IMR-90 (cell line): ENCODE results near the gene SFSWAP. TPM values are rescaled to one million over a fixed set of nuclear protein-coding genes. Genes with fewer than 3 reads are reported as not detected.

Experiments
- ATAC-seq: fragments of 200-7000 bp; cut with Tn5 transposase; 2 replicates; pipeline ENCODE4 v1.9.1; 2020; ENCODE audit warnings: low read depth, mild to moderate bottlenecking, moderate library complexity
- BruUV-seq: library from RNA; stranded (reverse); fragments of 400-500 nt; replicated peaks from 2 replicates; lab custom pipeline; 2021; lab: Mats Ljungman, UMichigan
- CTCF ChIA-PET: fragments of 300-600 bp; formaldehyde crosslinking; extraction: SDS; loops from one replicate; lab custom pipeline; 2021; ENCODE audit warnings: antibody characterized with exemption; lab: Yijun Ruan, JAX
- POLR2A ChIA-PET: fragments of 300-600 bp; sonication (Branson Sonifier 250); formaldehyde crosslinking; loops from one replicate; lab custom pipeline; 2022; ENCODE audit warnings: antibody characterized with exemption; ENCODE audit not compliant: unreplicated experiment; lab: Charles Lee
- DNase-seq: peaks from one replicate; pipeline ENCODE4 v3.0.0; 2013
- H2AFZ ChIP-seq: replicated peaks from 2 replicates; pipeline ENCODE3; 2013; ENCODE audit warnings: low read length, mild to moderate bottlenecking; ENCODE audit not compliant: poor library complexity
- H2AK5ac ChIP-seq: 2 replicates; pipeline ENCODE4 v1.6.1; 2013; ENCODE audit warnings: low read depth, low read length, inconsistent platforms
- H2AK9ac ChIP-seq: replicated peaks from 2 replicates; pipeline ENCODE3; 2013; ENCODE audit warnings: mild to moderate bottlenecking, low read depth, low read length, moderate library complexity; ENCODE audit not compliant: poor library complexity
- H2BK120ac ChIP-seq: 2 replicates; pipeline ENCODE4 v1.6.1; 2013; ENCODE audit warnings: low read depth, low read length, inconsistent platforms
- H2BK15ac ChIP-seq: 3 replicates; pipeline ENCODE4 v1.6.1; 2013; ENCODE audit warnings: low read depth, low read length, inconsistent platforms
- H2BK20ac ChIP-seq: 2 replicates; pipeline ENCODE4 v1.6.1; 2013; ENCODE audit warnings: low read depth, mild to moderate bottlenecking, inconsistent platforms, low read length, moderate library complexity
- H2BK5ac ChIP-seq: 2 replicates; pipeline ENCODE4 v1.6.1; 2013; ENCODE audit warnings: mild to moderate bottlenecking, low read depth, low read length, inconsistent platforms; ENCODE audit not compliant: poor library complexity, severe bottlenecking
- H3K14ac ChIP-seq: replicated peaks from 2 replicates; pipeline ENCODE4 v1.6.1; 2013; ENCODE audit warnings: low read depth, low read length, inconsistent platforms
- H3K18ac ChIP-seq: 2 replicates; pipeline ENCODE4 v1.6.1; 2013; ENCODE audit warnings: low read depth, low read length, control low read depth
- H3K23ac ChIP-seq: 2 replicates; pipeline ENCODE4 v1.6.1; 2013; ENCODE audit warnings: low read depth, low read length, inconsistent platforms
- H3K27ac ChIP-seq: 2 replicates; pipeline ENCODE4 v1.5.1; 2013; ENCODE audit warnings: mild to moderate bottlenecking, control low read depth, low read length; ENCODE audit not compliant: insufficient read depth
- H3K27me3 ChIP-seq: 2 replicates; pipeline ENCODE4 v1.6.1; 2013; ENCODE audit warnings: low read length; ENCODE audit not compliant: control insufficient read depth, insufficient read depth
- H3K36me3 ChIP-seq: 2 replicates; pipeline ENCODE4 v1.6.1; 2013; ENCODE audit warnings: low read length, mixed read lengths; ENCODE audit not compliant: control insufficient read depth, insufficient read depth
- H3K4ac ChIP-seq: 2 replicates; pipeline ENCODE4 v1.6.1; 2013; ENCODE audit warnings: low read depth, low read length, inconsistent platforms
- H3K4me1 ChIP-seq: 2 replicates; pipeline ENCODE4 v1.6.1; 2013; ENCODE audit warnings: low read length, mixed read lengths; ENCODE audit not compliant: control insufficient read depth, insufficient read depth
- H3K4me2 ChIP-seq: 2 replicates; pipeline ENCODE4 v1.6.1; 2013; ENCODE audit warnings: low read depth, mild to moderate bottlenecking, control low read depth, low read length, moderate library complexity
- H3K4me3 ChIP-seq: 2 replicates; pipeline ENCODE4 v1.5.1; 2013; ENCODE audit warnings: low read depth, mild to moderate bottlenecking, control low read depth, low read length, moderate library complexity; ENCODE audit not compliant: insufficient read depth
- H3K56ac ChIP-seq: 2 replicates; pipeline ENCODE4 v1.6.1; 2013; ENCODE audit warnings: low read length, inconsistent platforms; ENCODE audit not compliant: insufficient read depth; ENCODE audit errors: extremely low read depth
- H3K79me1 ChIP-seq, 2 experiments: 2 replicates each; pipeline ENCODE4 v1.6.1; 2013; ENCODE audit warnings: low read length in 2 of 2, inconsistent platforms in 1 of 2, low read depth in 1 of 2
- H3K9ac ChIP-seq: 2 replicates; pipeline ENCODE4 v1.6.1; 2013; ENCODE audit warnings: low read depth, low read length, control low read depth
- H3K9me1 ChIP-seq: 2 replicates; pipeline ENCODE4 v1.6.1; 2013; ENCODE audit warnings: low read length, inconsistent platforms; ENCODE audit not compliant: insufficient read depth
- H3K9me3 ChIP-seq: 2 replicates; pipeline ENCODE4 v1.6.1; 2013; ENCODE audit warnings: low read length; ENCODE audit not compliant: control insufficient read depth, insufficient read depth
- H4K20me1 ChIP-seq: 2 replicates; pipeline ENCODE4 v1.6.1; 2013; ENCODE audit warnings: low read length, inconsistent platforms; ENCODE audit not compliant: insufficient read depth
- H4K5ac ChIP-seq: 2 replicates; pipeline ENCODE4 v1.6.1; 2013; ENCODE audit warnings: mild to moderate bottlenecking, low read depth, low read length, control low read depth
- H4K8ac ChIP-seq, 2 experiments: 2 replicates each; pipeline ENCODE4 v1.6.1; 2013; ENCODE audit warnings: low read depth in 2 of 2, low read length in 2 of 2, control low read depth in 1 of 2, inconsistent platforms in 1 of 2
- H4K91ac ChIP-seq: 2 replicates; pipeline ENCODE4 v1.6.1; 2013; ENCODE audit warnings: low read depth, low read length, inconsistent platforms; ENCODE audit not compliant: insufficient read depth
- CEBPB ChIP-seq: IDR thresholded peaks from 2 replicates; pipeline ENCODE4 v1.6.1; 2012; ENCODE audit warnings: low read depth, low read length, improper control_type of control experiment
- CHD1 ChIP-seq: IDR thresholded peaks from 2 replicates; pipeline ENCODE4 v1.6.1; 2012; ENCODE audit warnings: low read depth, low read length, improper control_type of control experiment
- FOS ChIP-seq: fragments of 150-350 bp; IDR thresholded peaks from 2 replicates; pipeline ENCODE4 v1.6.1; 2016; ENCODE audit warnings: low read depth, low read length
- MXI1 ChIP-seq: IDR thresholded peaks from 2 replicates; pipeline ENCODE4 v1.6.1; 2012; ENCODE audit warnings: low read depth, mild to moderate bottlenecking, low read length, moderate library complexity, borderline replicate concordance
- POLR2A ChIP-seq: IDR thresholded peaks from 2 replicates; pipeline ENCODE4 v1.6.1; 2012; ENCODE audit warnings: mild to moderate bottlenecking, low read depth, low read length
- RCOR1 ChIP-seq: IDR thresholded peaks from 2 replicates; pipeline ENCODE4 v1.6.1; 2012; ENCODE audit warnings: mild to moderate bottlenecking, low read length, improper control_type of control experiment; ENCODE audit not compliant: insufficient replicate concordance
- RFX5 ChIP-seq: IDR thresholded peaks from 2 replicates; pipeline ENCODE4 v1.8.0; 2012; ENCODE audit warnings: low read depth, mild to moderate bottlenecking, low read length, moderate library complexity
- SMC3 ChIP-seq: fragments of 150-350 bp; IDR thresholded peaks from 2 replicates; pipeline ENCODE4 v1.6.1; 2016; ENCODE audit warnings: low read depth, mild to moderate bottlenecking, antibody characterized with exemption, low read length, moderate library complexity
- WGBS, 2 experiments: methylation state at CpG; one replicate each; pipeline versions ENCODE4 v1.1.5 to v1.1.7; 2013; ENCODE audit warnings: missing lambda C conversion rate in 2 of 2; ENCODE audit not compliant: insufficient read length in 1 of 2; ENCODE audit errors: extremely low coverage in 2 of 2; 5-methylcytosine and 5-hydroxymethylcytosine counted together
- dilution Hi-C: fragments of 300-500 bp; cut with HindIII; formaldehyde crosslinking; loops from one replicate; pipeline ENCODE4 v1.14.3; 2018; ENCODE audit warnings: low sequenced_read_pairs; ENCODE audit not compliant: unreplicated experiment
- in situ Hi-C: fragments of 300-500 bp; cut with MboI; formaldehyde crosslinking; loops from 3 replicates; pipeline ENCODE4 v1.14.3; 2019; ENCODE audit warnings: low sequenced_read_pairs, inconsistent platforms, mixed read lengths
- intact Hi-C: fragments of 100-400 bp; cut with micrococcal nuclease; formaldehyde crosslinking; loops from 2 replicates; pipeline ENCODE4 v1.10.0; 2022
- polyA plus RNA-seq, 3 experiments: library from polyadenylated mRNA; depleted of rRNA; stranded (reverse); fragments of >200 nt; gene quantifications; 2 replicates each; pipeline ENCODE4 v1.2.3, GENCODE V29; 2012; ENCODE audit warnings: low replicate concordance in 1 of 3
- total RNA-seq: library from RNA; depleted of rRNA; stranded (reverse); fragments of >200 nt; gene quantifications from 2 replicates; pipeline ENCODE4 v1.2.3, GENCODE V29; 2012
- TF ChIP-seq, protein P1 (sequence below): conservative IDR thresholded peaks from 2 replicates; pipeline ENCODE4 v1.5.1; 2012; ENCODE audit warnings: mild to moderate bottlenecking, low read depth, low read length, improper control_type of control experiment
- TF ChIP-seq, protein P2 (sequence below): fragments of 150-350 bp; IDR thresholded peaks from 2 replicates; pipeline ENCODE4 v1.6.1; 2017; ENCODE audit warnings: mild to moderate bottlenecking, antibody characterized with exemption, low read length, low read depth
- TF ChIP-seq, protein P3 (sequence below): fragments of 150-350 bp; IDR thresholded peaks from 2 replicates; pipeline ENCODE4 v1.6.1; 2016; ENCODE audit warnings: low read depth, mild to moderate bottlenecking, low read length, moderate library complexity, borderline replicate concordance

SFSWAP gene
- total and polyA plus RNA-seq, 2 of the 4 experiments (the other 2 are of a cell fraction): 19.7 to 22.4 TPM

DNA sequence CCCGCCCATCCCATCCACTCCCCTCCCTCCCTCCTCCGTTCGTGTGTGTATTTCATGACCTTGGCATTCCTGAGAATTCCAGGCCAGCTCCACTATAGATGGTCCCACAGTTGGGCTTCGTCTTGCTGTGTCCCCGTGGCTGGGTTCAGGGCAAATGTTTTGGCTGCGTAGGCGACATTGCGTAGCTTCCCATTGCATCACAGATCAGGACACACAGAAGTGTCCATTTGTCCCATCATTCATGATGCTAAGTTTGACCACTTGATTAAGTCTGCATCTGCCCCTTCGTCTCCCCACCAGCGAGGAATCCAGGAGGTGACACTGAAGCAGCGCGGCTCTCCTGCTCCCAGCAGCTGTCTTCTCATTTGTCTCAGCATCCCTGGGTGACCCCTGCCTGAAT is 78.7 kb downstream of the SFSWAP start:
- no peak overlapping the region for H2BK20ac ChIP-seq
- peaks cover 47% of the 10 kb centered on the region for H3K36me3 ChIP-seq
- H3K9me3 ChIP-seq: no peaks in the 10 kb centered on the region
- H4K20me1 ChIP-seq: no peaks in the 10 kb centered on the region
- no peak for DNase-seq
- peaks cover 2% of the 10 kb centered on the region; the same call in 1 of the 2 replicates for H3K4me1 ChIP-seq
- POLR2A ChIA-PET: no interaction called here
- H2AK5ac ChIP-seq: no peak overlapping the region
- in situ Hi-C loops (no loop called here), intact Hi-C loops (no loop called here), dilution Hi-C loops (no loop called here)
- H3K27ac ChIP-seq: no peak overlapping the region
- no peak for ATAC-seq
- H3K4me2 ChIP-seq: no peak overlapping the region
- H3K79me1 ChIP-seq: peaks cover 12 to 34% of the 10 kb centered on the region in 2 experiments; a peak in 3 of 4 replicates
- H3K18ac ChIP-seq: no peak overlapping the region
- CTCF ChIA-PET: no interaction called here
- no peak overlapping the region for H4K91ac ChIP-seq
- WGBS, 2 experiments: 89% methylated on average over 11 of the region's 12 CpGs; no CpG with 5 or more reads in 1 of the 2 experiments
- no peak overlapping the region for H2BK120ac ChIP-seq
- no peak overlapping the region for H3K4ac ChIP-seq
- no peak overlapping the region for H3K4me3 ChIP-seq
- no peak overlapping the region for H2AK9ac ChIP-seq
- H4K8ac ChIP-seq: no peak overlapping the region
- H3K56ac ChIP-seq: no peak overlapping the region
- H2AFZ ChIP-seq: no peak overlapping the region
- H3K9me1 ChIP-seq: peaks cover 12% of the 10 kb centered on the region
- no peak overlapping the region for H3K9ac ChIP-seq
- no TSS peak for BruUV-seq
- H4K5ac ChIP-seq: no peak overlapping the region
- no peak overlapping the region for H2BK5ac ChIP-seq
- H2BK15ac ChIP-seq: no peak overlapping the region
- no peak overlapping the region for H3K14ac ChIP-seq
- no peak overlapping the region for H3K23ac ChIP-seq
- H3K27me3 ChIP-seq: no peaks in the 10 kb centered on the region
- no peak for TF ChIP-seq POLR2A
- TF ChIP-seq, protein P1, sequence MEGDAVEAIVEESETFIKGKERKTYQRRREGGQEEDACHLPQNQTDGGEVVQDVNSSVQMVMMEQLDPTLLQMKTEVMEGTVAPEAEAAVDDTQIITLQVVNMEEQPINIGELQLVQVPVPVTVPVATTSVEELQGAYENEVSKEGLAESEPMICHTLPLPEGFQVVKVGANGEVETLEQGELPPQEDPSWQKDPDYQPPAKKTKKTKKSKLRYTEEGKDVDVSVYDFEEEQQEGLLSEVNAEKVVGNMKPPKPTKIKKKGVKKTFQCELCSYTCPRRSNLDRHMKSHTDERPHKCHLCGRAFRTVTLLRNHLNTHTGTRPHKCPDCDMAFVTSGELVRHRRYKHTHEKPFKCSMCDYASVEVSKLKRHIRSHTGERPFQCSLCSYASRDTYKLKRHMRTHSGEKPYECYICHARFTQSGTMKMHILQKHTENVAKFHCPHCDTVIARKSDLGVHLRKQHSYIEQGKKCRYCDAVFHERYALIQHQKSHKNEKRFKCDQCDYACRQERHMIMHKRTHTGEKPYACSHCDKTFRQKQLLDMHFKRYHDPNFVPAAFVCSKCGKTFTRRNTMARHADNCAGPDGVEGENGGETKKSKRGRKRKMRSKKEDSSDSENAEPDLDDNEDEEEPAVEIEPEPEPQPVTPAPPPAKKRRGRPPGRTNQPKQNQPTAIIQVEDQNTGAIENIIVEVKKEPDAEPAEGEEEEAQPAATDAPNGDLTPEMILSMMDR: no peak
- no peak for TF ChIP-seq MXI1
- TF ChIP-seq FOS: no peak
- TF ChIP-seq, protein P2, sequence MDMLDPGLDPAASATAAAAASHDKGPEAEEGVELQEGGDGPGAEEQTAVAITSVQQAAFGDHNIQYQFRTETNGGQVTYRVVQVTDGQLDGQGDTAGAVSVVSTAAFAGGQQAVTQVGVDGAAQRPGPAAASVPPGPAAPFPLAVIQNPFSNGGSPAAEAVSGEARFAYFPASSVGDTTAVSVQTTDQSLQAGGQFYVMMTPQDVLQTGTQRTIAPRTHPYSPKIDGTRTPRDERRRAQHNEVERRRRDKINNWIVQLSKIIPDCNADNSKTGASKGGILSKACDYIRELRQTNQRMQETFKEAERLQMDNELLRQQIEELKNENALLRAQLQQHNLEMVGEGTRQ: no peak
- TF ChIP-seq RCOR1: no peak
- no peak for TF ChIP-seq CHD1
- TF ChIP-seq, protein P3, sequence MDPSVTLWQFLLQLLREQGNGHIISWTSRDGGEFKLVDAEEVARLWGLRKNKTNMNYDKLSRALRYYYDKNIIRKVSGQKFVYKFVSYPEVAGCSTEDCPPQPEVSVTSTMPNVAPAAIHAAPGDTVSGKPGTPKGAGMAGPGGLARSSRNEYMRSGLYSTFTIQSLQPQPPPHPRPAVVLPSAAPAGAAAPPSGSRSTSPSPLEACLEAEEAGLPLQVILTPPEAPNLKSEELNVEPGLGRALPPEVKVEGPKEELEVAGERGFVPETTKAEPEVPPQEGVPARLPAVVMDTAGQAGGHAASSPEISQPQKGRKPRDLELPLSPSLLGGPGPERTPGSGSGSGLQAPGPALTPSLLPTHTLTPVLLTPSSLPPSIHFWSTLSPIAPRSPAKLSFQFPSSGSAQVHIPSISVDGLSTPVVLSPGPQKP: no peak
- TF ChIP-seq SMC3: no peak
- no peak for TF ChIP-seq RFX5
- no peak for TF ChIP-seq CEBPB
